Right lobe of liver (tissue), 6 donors: ENCODE results near the gene FRAT2. TPM values are rescaled to one million over a fixed set of nuclear protein-coding genes. Genes with fewer than 3 reads are reported as not detected.
A peak's percentile ranks its signal among the peaks of the same experiment; 100 is the strongest.

Experiments
- ATAC-seq, 4 donors: fragments of 200-7000 bp; cut with Tn5 transposase; one replicate each; pipeline ENCODE4 v1.9.1; 2020; ENCODE audit warnings: mild to moderate bottlenecking in 4 of 4, moderate library complexity in 4 of 4
- DNase-seq, 3 donors: peaks; one replicate each; pipeline ENCODE4 v3.0.0-alpha.2; 2020
- H3K27ac ChIP-seq, 3 donors: fragments of 200-600 bp; one replicate each; pipeline ENCODE4 v1.8.0; 2022
- H3K27me3 ChIP-seq, 2 donors: fragments of 200-600 bp; one replicate each; pipeline ENCODE4 v1.8.0; 2022
- H3K36me3 ChIP-seq, 4 donors: fragments of 200-600 bp; sonication (generic) in 1 of 4; one replicate each; pipeline versions ENCODE4 v1.5.1 to v1.8.0; 2017 to 2022; ENCODE audit warnings: control low read depth in 1 of 4
- H3K4me1 ChIP-seq, 4 donors: fragments of 200-600 bp; sonication (generic) in 1 of 4; one replicate each; pipeline versions ENCODE4 v1.5.1 to v1.8.0; 2017 to 2022; ENCODE audit warnings: control low read depth in 1 of 4
- H3K4me3 ChIP-seq, 3 donors: fragments of 200-600 bp; one replicate each; pipeline ENCODE4 v1.8.0; 2022
- H3K9me3 ChIP-seq, 4 donors: fragments of 200-600 bp; sonication (generic) in 1 of 4; one replicate each; pipeline versions ENCODE4 v1.5.1 to v1.8.0; 2017 to 2022; ENCODE audit warnings: control low read depth in 1 of 4
- CTCF ChIP-seq, 4 donors: fragments of 200-600 bp in 3 of 4; fragments of 450-650 bp in 1 of 4; IDR thresholded peaks; one replicate each; pipeline versions ENCODE4 v1.5.1 to v1.8.0; 2016 to 2022; ENCODE audit warnings: antibody characterized with exemption in 4 of 4, mild to moderate bottlenecking in 2 of 4
- POLR2A ChIP-seq: fragments of 450-650 bp; IDR thresholded peaks from one replicate; pipeline ENCODE4 v1.6.1; 2017; ENCODE audit warnings: antibody characterized with exemption, mild to moderate bottlenecking
- WGBS: methylation state at CpG from one replicate; pipeline ENCODE4 v1.1.6; 2018; ENCODE audit warnings: low coverage, low lambda C conversion rate; ENCODE audit not compliant: insufficient coverage; ENCODE audit errors: missing lambda C conversion rate; 5-methylcytosine and 5-hydroxymethylcytosine counted together
- intact Hi-C, 2 donors: fragments of 100-400 bp; cut with DNase I; formaldehyde crosslinking; loops; one replicate each; pipeline versions ENCODE4 v1.11.2 to v1.14.1; 2022
- total RNA-seq, 6 experiments: library from RNA; depleted of rRNA in 2 of 6; stranded (reverse); fragments of >200 nt in 2 of 6; fragmentation: NEBNext Ultra II Directional in 3 of 6; extraction: Animal tissue kit (Norgen Biotek cat#: 25700) in 3 of 6; gene quantifications; one replicate each; pipeline versions ENCODE4 v1.1.0 to v1.2.4, GENCODE V29; 2016 to 2023
- donor health status: DM: no; HTN: yes; CAD: no.
- donor health status: DM: no; HTN: no; CAD: no.
- donor health status: DM: no; HTN: no; CAD: no.
- donor health status: DM: no; HTN: yes; CAD: no.
- donor health status: DM: no; HTN: yes; CAD: no.

Gene FRAT2
- total RNA-seq, 6 experiments from 2014 or later, result 8.3 to 11.4 (median 9.7) TPM

GRCh38 chr10:97318772-97319651 lies 15.5 kb downstream of the FRAT2 start, which contains the start of gene FRAT1:
FRAT1 (plus strand) TSS chr10:97319271; CDS start chr10:97319454, 183 bp downstream.
- peak within 1 kb of the TSS; percentile 70 to 77 (median 72) for H3K4me3 ChIP-seq
- H3K9me3 ChIP-seq, result no peaks in the 10 kb centered on the region
- H3K27ac ChIP-seq, result peak within 1 kb of the TSS; percentile 99 to 100 (median 100)
- no peaks in the 10 kb centered on the region for H3K27me3 ChIP-seq
- TF ChIP-seq POLR2A (peak; percentile 97), CTCF (IDR thresholded peaks at IDR 0.05) (no peak)
- peaks cover 0 to 18% (median 3%) of the 10 kb centered on the region in 4 donors for H3K4me1 ChIP-seq
- no peaks in the 10 kb centered on the region for H3K36me3 ChIP-seq
- ATAC-seq (peak; percentile 77 to 85 (median 80)), DNase-seq (peak; percentile 92 to 93 (median 93))
- WGBS, result 0% methylated on average over 13 of the region's 79 CpGs
- intact Hi-C loops, result no loop called here

- intact Hi-C loops, result no loop called here
- Histone ChIP-seq H3K4me3 (no peak overlapping the region), H3K27ac (no peak overlapping the region), H3K27me3 (no peaks in the 10 kb centered on the region), H3K4me1 (no peaks in the 10 kb centered on the region), H3K36me3 (no peaks in the 10 kb centered on the region), H3K9me3 (no peaks in the 10 kb centered on the region)
- no peak for ATAC-seq
- DNase-seq, result no peak
- WGBS, result 56% methylated on average over 4 of the region's 4 CpGs
- TF ChIP-seq CTCF (IDR thresholded peaks at IDR 0.05) (no peak), POLR2A (no peak)
Measured at GRCh38 chr10:97314671-97315070, 19.9 kb downstream of the FRAT2 start.

GRCh38 chr10:97312897-97313296 lies 21.6 kb downstream of the FRAT2 start:
- intact Hi-C loops, result no loop called here
- DNase-seq, result no peak
- H3K36me3 ChIP-seq, result no peaks in the 10 kb centered on the region
- 36% methylated on average over 1 of the region's 6 CpGs for WGBS
- no peak overlapping the region for H3K4me3 ChIP-seq
- no peak for ATAC-seq
- H3K27ac ChIP-seq, result no peak overlapping the region
- H3K9me3 ChIP-seq, result no peaks in the 10 kb centered on the region
- H3K27me3 ChIP-seq, result no peaks in the 10 kb centered on the region
- H3K4me1 ChIP-seq, result peaks cover 0 to 3% (median under 1%) of the 10 kb centered on the region in 4 donors
- TF ChIP-seq CTCF (IDR thresholded peaks at IDR 0.05), result no peak
- TF ChIP-seq POLR2A, result no peak

GRCh38 chr10:97311111-97311626 lies 23.4 kb downstream of the FRAT2 start:
- no peak for DNase-seq
- no peaks in the 10 kb centered on the region for H3K27me3 ChIP-seq
- intact Hi-C loops, result no loop called here
- no peak overlapping the region for H3K27ac ChIP-seq
- peaks cover 0 to 13% (median 5%) of the 10 kb centered on the region in 4 donors for H3K4me1 ChIP-seq
- TF ChIP-seq POLR2A (no peak), CTCF (IDR thresholded peaks at IDR 0.05) (no peak)
- no peak overlapping the region for H3K4me3 ChIP-seq
- H3K9me3 ChIP-seq, result no peaks in the 10 kb centered on the region
- WGBS, result 100% methylated on average over 4 of the region's 4 CpGs
- no peak for ATAC-seq
- H3K36me3 ChIP-seq, result no peaks in the 10 kb centered on the region
